Left hindlimb (tissue), 1 donor: ENCODE results near the gene C10orf90.

ENCODE experiments used
- DNase-seq: peaks from one replicate; pipeline ENCODE4 v3.0.0-alpha.2; 2018

Gene C10orf90

DNA sequence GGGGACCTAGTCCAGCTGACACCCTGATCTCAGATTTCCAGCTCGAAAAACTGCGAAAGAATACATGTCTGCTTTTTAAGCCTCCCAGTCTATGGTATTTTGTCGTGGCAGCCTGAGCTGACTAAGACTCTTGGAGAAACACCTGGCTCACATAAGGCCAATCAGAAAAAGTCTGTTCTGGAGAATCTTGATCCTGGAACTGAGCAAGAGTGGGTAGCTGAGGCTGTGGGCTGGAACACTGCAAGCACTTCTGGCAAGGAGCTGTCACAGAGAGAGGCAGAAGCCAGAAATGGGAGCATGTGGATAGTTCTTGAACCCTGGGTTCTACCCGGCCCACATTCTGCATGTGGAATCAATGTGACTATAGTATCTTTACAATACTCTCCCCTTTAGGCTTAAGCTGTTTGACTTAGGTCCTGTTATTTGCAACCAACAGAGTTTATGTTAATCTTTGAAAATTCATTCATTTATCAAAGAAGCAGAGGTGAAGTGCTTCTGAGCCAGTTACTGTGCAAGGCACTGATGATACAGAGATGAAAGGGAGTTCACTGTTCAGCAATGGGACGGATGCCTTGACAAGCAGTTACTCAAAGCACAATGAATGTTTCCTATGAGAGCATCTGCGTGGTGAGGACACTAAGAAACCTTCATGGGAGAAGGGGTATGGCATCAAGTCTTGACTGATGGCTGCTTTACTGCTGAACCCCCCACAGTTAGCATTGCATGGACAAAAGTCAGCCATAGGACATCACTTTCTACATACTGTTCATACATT lies 4.4 kb upstream of the C10orf90 start:
- DNase-seq = no peak

DNA sequence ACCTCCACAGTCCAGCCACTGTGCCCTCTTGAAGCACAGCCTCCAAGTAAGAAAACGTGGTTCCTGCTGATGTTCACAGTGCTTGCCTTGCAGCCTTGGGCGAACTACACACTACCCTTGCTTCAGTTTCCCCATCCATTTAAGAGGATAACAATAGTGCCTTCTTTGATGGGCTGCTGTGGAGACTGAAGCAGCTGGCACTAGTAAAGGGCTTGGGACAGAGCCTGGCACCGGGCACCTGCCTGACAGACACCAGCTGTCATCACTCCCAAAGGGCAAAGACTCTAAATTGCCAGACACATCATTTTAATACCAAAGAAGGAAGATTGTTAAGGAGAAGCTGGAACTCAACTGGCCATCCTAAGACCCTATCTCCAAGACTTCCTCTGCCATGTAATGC lies 3.1 kb upstream of the C10orf90 start:
- no peak for DNase-seq

DNA sequence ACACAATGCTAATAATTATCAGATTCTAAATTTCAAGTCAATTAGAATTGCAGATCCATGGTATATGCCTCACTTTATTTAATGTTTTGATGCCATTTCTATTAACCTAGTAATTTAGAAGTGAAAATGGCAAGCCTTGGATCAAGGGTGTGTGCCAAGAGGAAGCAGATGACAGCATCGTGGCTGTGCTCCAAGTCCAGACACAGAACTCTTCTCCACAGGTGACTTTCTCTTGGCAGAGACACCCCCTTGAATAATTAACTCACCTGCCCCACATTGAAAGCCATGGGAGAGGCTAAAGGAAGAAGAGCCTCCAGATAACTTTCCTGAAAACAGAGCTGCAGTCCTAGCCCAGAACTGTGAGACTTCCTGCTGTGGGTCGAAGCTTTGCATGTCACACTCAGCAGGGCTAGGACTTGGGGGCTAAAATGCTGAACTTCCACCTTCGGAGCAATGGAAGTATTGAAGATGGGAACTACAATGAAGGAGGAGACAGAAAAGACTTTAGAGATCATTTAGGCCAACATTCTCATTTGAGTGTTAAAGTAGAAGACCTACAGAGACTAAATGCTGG lies 996 bp upstream of the C10orf90 start:
- DNase-seq = no peak

DNA sequence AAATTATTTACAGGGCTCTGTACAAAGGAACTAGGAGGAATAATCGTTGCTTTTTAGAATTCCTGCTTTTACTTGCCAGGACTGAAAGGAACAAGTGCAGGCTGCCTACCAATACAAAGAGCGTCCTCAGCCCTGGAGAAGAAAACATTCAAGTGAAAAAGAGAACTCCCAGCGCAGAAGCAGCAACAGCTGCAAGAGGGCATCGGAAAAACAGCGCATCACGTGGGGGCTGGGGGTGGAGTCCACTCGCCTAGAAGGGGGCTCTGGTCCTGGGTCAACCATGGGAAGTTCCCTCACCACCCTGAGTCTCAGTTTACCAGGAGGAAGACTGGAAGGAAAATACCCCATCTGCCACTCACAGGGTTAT lies 385 bp upstream of the C10orf90 start:
- DNase-seq = no peak

GRCh38 chr10:126669168-126669567 lies 1.3 kb downstream of the C10orf90 start:
- DNase-seq = no peak

GRCh38 chr10:126668505-126668904 lies 2.0 kb downstream of the C10orf90 start:
- DNase-seq = no peak

DNA sequence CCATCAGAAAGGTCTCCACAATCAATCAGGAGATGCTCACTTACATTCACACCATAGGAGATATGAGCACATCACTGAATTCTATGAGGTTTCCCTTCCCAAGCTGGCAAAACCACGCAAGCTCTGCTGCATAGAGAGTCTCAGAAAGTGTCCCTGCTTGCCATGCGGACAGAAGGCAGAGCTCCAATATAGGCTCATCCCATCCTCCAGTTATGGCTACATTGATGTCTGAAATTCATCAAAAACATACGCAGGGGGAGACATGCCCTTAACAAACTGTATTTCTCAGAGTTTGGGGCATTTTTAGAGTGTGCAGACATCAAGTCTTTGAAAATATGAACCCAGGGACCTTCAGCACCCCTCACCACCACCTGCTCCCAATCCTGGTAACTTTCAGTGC lies 2.9 kb downstream of the C10orf90 start:
- DNase-seq = no peak

DNA sequence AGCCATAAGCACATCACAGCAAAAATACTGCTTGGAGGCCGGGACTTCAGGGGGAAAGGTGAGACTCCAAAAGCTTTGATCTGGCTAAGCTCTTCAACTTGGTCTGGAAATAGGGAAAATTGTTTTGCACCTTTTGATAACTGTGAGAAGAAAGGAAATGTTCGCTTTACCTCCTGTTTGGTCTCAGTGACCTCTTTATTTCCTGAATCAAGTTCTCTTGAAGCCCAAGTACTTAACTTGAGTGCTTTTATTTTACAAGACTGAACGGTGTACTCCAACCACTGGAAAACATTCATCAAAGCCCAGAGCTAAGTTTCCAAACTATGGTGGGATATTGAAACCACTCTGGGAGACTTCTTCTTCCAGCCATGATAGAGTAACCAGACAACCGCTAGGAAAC lies 5.3 kb downstream of the C10orf90 start:
- no peak for DNase-seq

- DNase-seq = no peak
These were observed 6.6 kb downstream of the C10orf90 start for GRCh38 chr10:126663880-126664279.

- peak; percentile 78 for DNase-seq
These were observed 7.2 kb downstream of the C10orf90 start for GRCh38 chr10:126663328-126663727.

GRCh38 chr10:126661841-126662515 lies 8.5 kb downstream of the C10orf90 start:
- DNase-seq = no peak

DNA sequence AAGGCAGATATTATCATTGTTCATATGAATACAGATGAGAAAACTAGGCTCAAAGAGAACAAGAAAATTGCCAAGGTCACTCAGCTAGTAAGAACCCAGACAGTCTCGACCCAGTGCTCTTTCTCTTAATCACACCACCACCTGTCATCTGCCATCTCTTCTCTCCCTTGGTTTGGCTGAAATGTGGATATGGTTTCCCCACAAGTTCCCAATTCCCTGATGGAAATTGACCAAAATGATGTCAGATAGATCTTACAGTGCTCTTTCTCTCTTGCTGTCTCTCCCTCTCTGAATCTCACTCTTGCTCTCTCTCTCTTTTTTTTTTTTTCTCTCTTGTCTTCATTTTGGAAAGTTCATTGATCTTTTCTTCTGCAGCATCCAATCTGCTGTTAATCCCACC lies 9.1 kb downstream of the C10orf90 start:
- DNase-seq = no peak

DNA sequence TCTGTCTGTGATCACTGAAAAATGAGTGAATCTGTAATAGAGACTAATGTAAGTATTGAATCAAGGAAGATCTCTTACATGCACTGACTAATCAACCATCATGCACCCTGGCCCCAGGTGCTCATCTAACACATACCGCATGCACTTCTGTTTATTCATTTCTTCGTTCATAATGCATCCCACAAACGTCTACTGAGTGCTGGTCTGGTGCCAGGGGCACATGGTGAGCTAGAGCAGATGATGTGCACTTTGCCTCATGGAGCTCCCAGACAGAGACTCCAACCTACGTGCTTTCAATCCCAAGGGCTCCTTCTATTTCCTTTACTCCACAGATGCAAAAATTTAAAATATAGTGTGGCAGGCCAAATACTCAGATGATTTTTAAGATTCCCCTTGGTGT lies 10.7 kb downstream of the C10orf90 start:
- DNase-seq = no peak

- DNase-seq = no peak
These were observed 11.6 kb downstream of the C10orf90 start for GRCh38 chr10:126658928-126659327.

GRCh38 chr10:126654579-126654978 lies 15.9 kb downstream of the C10orf90 start:
- DNase-seq = no peak

- DNase-seq = no peak
These were observed 19.0 kb downstream of the C10orf90 start for GRCh38 chr10:126651467-126651866.

- DNase-seq = no peak
These were observed 20.3 kb downstream of the C10orf90 start for GRCh38 chr10:126650161-126650560.

DNA sequence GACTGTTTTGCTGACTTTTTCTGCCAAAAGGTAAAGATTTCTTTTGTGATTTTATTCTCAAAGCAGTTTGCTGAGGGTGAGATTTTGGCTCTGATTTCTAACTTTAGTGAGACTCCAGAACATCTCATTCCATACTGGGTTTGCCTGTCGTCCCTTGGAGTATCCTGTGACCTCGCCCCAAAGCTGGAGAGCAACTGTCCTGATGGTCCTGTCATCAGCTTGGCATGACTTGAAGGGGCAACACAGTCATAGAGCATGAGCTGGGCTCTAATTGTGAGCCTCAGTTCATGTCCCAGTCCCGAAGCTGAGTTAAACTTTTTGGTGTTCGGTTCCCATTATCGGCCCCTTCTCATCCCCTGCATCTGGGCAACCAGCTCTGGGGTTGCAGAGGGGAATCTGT lies 23.4 kb downstream of the C10orf90 start:
- no peak for DNase-seq

GRCh38 chr10:126646110-126646509 lies 24.4 kb downstream of the C10orf90 start:
- no peak for DNase-seq

DNA sequence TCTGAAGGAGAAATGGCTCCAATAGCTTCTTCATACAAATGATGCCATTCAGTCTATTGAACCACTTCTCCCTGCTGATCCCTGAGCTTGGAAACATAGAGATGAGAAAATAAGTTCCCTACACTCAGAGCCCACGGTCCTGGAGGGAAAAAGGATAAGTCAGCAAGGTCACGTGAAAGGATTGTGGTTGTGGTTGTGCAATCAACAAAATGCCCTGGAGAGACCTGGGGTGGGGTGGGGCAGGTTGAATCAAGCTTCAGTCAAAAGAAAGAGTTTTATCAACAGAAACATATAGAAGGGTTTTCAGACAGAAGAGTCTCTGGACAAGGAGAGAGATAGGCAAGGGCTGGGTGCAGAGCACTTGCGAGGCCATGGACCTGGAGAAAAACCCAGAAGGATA lies 30.1 kb downstream of the C10orf90 start:
- DNase-seq = no peak

DNA sequence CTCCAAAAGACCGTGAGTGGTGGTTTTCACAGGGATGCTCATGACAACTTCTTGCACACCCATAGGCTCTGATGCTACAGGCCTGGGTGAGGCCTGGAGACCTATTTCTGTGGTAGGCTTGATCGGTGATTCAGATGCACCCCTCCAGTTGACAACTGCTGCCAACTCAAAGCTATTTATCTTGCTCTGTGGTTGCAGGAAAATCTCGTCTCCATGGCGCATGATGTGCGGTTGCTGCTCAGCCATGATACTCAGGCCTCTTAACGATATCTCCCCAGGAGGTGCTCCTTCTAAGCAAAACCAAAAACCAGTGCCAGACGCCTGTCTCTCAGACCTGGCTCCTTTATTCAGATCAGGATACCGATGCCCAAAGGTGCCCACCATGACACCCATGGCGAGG lies 31.4 kb downstream of the C10orf90 start:
- no peak for DNase-seq

DNA sequence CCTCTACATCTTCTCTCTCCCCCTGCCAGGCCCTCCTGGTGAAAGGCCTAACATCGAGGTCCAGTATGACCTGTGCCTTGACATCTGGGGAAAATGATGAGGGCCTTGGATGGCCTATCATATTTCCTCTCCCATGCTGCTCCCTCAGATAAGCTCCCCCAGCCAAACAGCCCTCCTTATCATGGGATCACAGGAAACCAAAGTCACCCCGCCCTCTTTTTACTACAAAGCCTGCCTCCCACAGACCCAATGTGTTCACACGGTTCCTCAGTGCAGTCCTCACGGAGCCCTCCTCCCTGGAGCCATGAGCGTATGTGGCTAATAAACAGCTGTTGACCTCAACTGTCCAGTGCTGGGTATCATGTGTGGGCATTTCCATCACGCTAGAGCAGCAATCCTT lies 32.0 kb downstream of the C10orf90 start:
- no peak for DNase-seq

DNA sequence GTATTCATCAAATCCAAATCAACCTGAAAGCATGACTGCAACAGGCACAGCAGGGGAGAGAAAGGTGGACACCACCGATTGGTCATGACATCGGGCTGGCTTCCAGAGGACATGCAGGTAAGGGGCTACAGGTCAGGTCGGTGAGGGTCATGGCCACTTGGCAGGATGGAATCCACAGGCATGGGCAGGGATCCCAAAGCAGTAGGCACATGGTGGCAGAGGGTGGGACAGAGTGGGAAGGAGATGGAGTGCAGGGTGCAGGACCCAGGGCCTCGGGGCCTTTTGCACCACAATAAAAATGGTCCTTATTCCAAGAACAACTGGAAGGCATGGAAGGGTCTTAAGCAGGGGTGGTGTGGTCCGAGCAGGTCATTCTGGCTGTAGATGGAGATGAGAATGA lies 33.0 kb downstream of the C10orf90 start:
- no peak for DNase-seq

- DNase-seq = no peak
These were observed 35.6 kb downstream of the C10orf90 start for GRCh38 chr10:126634911-126635310.
